Tibial artery (tissue), 4 donors: ENCODE data around the gene RALGPS1.

ENCODE experiments used
- DNase-seq, 2 donors: peaks; one replicate each; pipeline ENCODE4 v3.0.0-alpha.2; 2019
- H3K27ac ChIP-seq, 2 donors: fragments of 200-600 bp; sonication (generic) in 1 of 2; 1 replicate in 1 of 2; 2 replicates in 1 of 2; pipeline ENCODE4 v1.5.1; 2018 to 2019; ENCODE audit warnings: mild to moderate bottlenecking in 1 of 2
- H3K27me3 ChIP-seq, 2 donors: fragments of 200-600 bp; sonication (generic) in 1 of 2; one replicate each; pipeline versions ENCODE4 v1.5.1 to v1.6.0; 2016 to 2019
- H3K36me3 ChIP-seq, 3 donors: fragments of 200-600 bp; sonication (generic) in 2 of 3; one replicate each; pipeline ENCODE4 v1.5.1; 2016 to 2019; ENCODE audit warnings: mild to moderate bottlenecking in 2 of 3
- H3K4me1 ChIP-seq, 4 donors: fragments of 200-600 bp; sonication (generic) in 2 of 4; 1 replicate in 3 of 4; 2 replicates in 1 of 4; pipeline ENCODE4 v1.5.1; 2016 to 2019
- H3K4me3 ChIP-seq, 2 donors: fragments of 200-600 bp; sonication (generic) in 1 of 2; 1 replicate in 1 of 2; 2 replicates in 1 of 2; pipeline ENCODE4 v1.5.1; 2018 to 2019; ENCODE audit warnings: mild to moderate bottlenecking in 2 of 2
- H3K9me3 ChIP-seq, 3 donors: fragments of 200-600 bp; sonication (generic) in 1 of 3; one replicate each; pipeline ENCODE4 v1.5.1; 2016 to 2019
- CTCF ChIP-seq, 2 experiments: fragments of 200-600 bp in 1 of 2; fragments of 450-650 bp in 1 of 2; IDR thresholded peaks; one replicate each; pipeline ENCODE4 v1.5.1; 2017 to 2019; ENCODE audit warnings: antibody characterized with exemption in 2 of 2, mild to moderate bottlenecking in 1 of 2, moderate library complexity in 1 of 2
- intact Hi-C: fragments of 100-400 bp; cut with DNase I; formaldehyde crosslinking; loops from one replicate; pipeline ENCODE4 v1.15.0; 2023; ENCODE audit warnings: low total_unique reads

Gene RALGPS1

GRCh38 chr9:127005770-127006314 is 91.3 kb downstream of the RALGPS1 start:
- no peak overlapping the region for H3K4me3 ChIP-seq
- TF ChIP-seq CTCF (IDR thresholded peaks at IDR 0.05) = no peak
- no peak for DNase-seq
- no peaks in the 10 kb centered on the region for H3K36me3 ChIP-seq
- H3K4me1 ChIP-seq = peaks cover 0 to 10% (median 0%) of the 10 kb centered on the region in 4 donors
- H3K9me3 ChIP-seq = no peaks in the 10 kb centered on the region
- H3K27ac ChIP-seq = no peak overlapping the region
- H3K27me3 ChIP-seq = no peaks in the 10 kb centered on the region
- intact Hi-C loops = no loop called here

GRCh38 chr9:127007638-127008037 is 93.1 kb downstream of the RALGPS1 start:
- H3K27ac ChIP-seq = no peak overlapping the region
- H3K36me3 ChIP-seq = no peaks in the 10 kb centered on the region
- no peak for TF ChIP-seq CTCF (IDR thresholded peaks at IDR 0.05)
- intact Hi-C loops = no loop called here
- peaks cover 0 to 10% (median 0%) of the 10 kb centered on the region in 4 donors for H3K4me1 ChIP-seq
- no peak for DNase-seq
- H3K4me3 ChIP-seq = no peak overlapping the region
- H3K27me3 ChIP-seq = no peaks in the 10 kb centered on the region
- no peaks in the 10 kb centered on the region for H3K9me3 ChIP-seq

GRCh38 chr9:127008076-127008475 is 93.5 kb downstream of the RALGPS1 start:
- H3K4me1 ChIP-seq = peaks cover 0 to 10% (median 0%) of the 10 kb centered on the region in 4 donors
- intact Hi-C loops = no loop called here
- no peak for DNase-seq
- no peaks in the 10 kb centered on the region for H3K27me3 ChIP-seq
- no peak for TF ChIP-seq CTCF (IDR thresholded peaks at IDR 0.05)
- no peaks in the 10 kb centered on the region for H3K36me3 ChIP-seq
- H3K4me3 ChIP-seq = no peak overlapping the region
- no peak overlapping the region for H3K27ac ChIP-seq
- no peaks in the 10 kb centered on the region for H3K9me3 ChIP-seq

- DNase-seq = no peak
- no peaks in the 10 kb centered on the region for H3K36me3 ChIP-seq
- no peaks in the 10 kb centered on the region for H3K4me1 ChIP-seq
- H3K9me3 ChIP-seq = no peaks in the 10 kb centered on the region
- no peak overlapping the region for H3K27ac ChIP-seq
- TF ChIP-seq CTCF (IDR thresholded peaks at IDR 0.05) = no peak
- intact Hi-C loops = no loop called here
- H3K27me3 ChIP-seq = no peaks in the 10 kb centered on the region
- H3K4me3 ChIP-seq = no peak overlapping the region
These were observed 97.2 kb downstream of the RALGPS1 start for GRCh38 chr9:127011772-127012171.

- Histone ChIP-seq H3K27me3 (no peaks in the 10 kb centered on the region), H3K9me3 (no peaks in the 10 kb centered on the region), H3K4me1 (no peaks in the 10 kb centered on the region), H3K36me3 (no peaks in the 10 kb centered on the region), H3K4me3 (no peak overlapping the region), H3K27ac (no peak overlapping the region)
- intact Hi-C loops = no loop called here
- DNase-seq = no peak
- TF ChIP-seq CTCF (IDR thresholded peaks at IDR 0.05) = no peak
These were observed 97.7 kb downstream of the RALGPS1 start for GRCh38 chr9:127012250-127012649.

- Histone ChIP-seq H3K9me3 (no peaks in the 10 kb centered on the region), H3K27me3 (no peaks in the 10 kb centered on the region), H3K4me1 (no peaks in the 10 kb centered on the region), H3K4me3 (no peak overlapping the region), H3K36me3 (no peaks in the 10 kb centered on the region), H3K27ac (no peak overlapping the region)
- DNase-seq = no peak
- intact Hi-C loops = no loop called here
- TF ChIP-seq CTCF (IDR thresholded peaks at IDR 0.05) = no peak
These were observed 99.0 kb downstream of the RALGPS1 start for GRCh38 chr9:127013597-127013996.
